Erythroblast (primary cell): Measurements from ENCODE around the gene CAPN8.

ENCODE experiments used
- GATA1 ChIP-seq: IDR thresholded peaks from 2 replicates; pipeline ENCODE4 v1.6.1; 2011; ENCODE audit warnings: low read depth, mild to moderate bottlenecking, control low read depth, low read length, moderate library complexity
- POLR2A ChIP-seq: IDR thresholded peaks from 2 replicates; pipeline ENCODE4 v1.6.1; 2011; ENCODE audit warnings: mild to moderate bottlenecking, low read length

- TF ChIP-seq POLR2A (no peak), GATA1 (no peak)
Measured at GRCh38 chr1:223492044-223492443, 173.5 kb downstream of the CAPN8 start.
